ENCODE measurements around the gene SLC9B1. TPM values are rescaled to one million over a fixed set of nuclear protein-coding genes. Genes with fewer than 3 reads are reported as not detected.

The SLC9B1 gene
- total and polyA plus RNA-seq, 2 of the 8 experiments (the other 6 are each of a cell fraction or from before 2014, with no cell fraction given), result 0.08 to 0.19 TPM

GRCh38 chr4:103050736-103051436 is 31.4 kb upstream of the SLC9B1 start:
- CTCF ChIA-PET (ENCODE audit: partially characterized antibody), result interaction anchor here (0.7 to 1.7 kb wide), 4 partner anchors 17 to 724 kb away, joined by 3 to 8 read pairs (median 4); no protein-coding TSS in a partner anchor
- Histone ChIP-seq H4K8ac (ENCODE audit: extremely low read depth, insufficient read depth, low read length) (no peak overlapping the region), H3K56ac (replicated peaks; ENCODE audit: insufficient read length, low read depth, low read length) (no peak overlapping the region), H3K9me3 (ENCODE audit: insufficient read depth in 2 of 2, low read depth in 1 of 2, low read length in 1 of 2) (no peaks in the 10 kb centered on the region), H2BK5ac (ENCODE audit: low read depth, low read length) (no peak overlapping the region), H3K23ac (ENCODE audit: insufficient read length) (no peak overlapping the region), H3K18ac (ENCODE audit: extremely low read depth, low read length) (no peak overlapping the region), H2AK5ac (ENCODE audit: low read depth, low read length) (no peak overlapping the region), H4K5ac (ENCODE audit: insufficient read length, low read depth, low read length) (no peak overlapping the region), H3K4me2 (ENCODE audit: insufficient read depth in 1 of 2, low read depth in 2 of 2, low read length in 2 of 2) (no peak overlapping the region), H4K20me1 (replicated peaks in 1 of 2; ENCODE audit: control insufficient read depth in 1 of 2, insufficient read depth in 2 of 2, low read length in 2 of 2) (no peaks in the 10 kb centered on the region), H2BK12ac (ENCODE audit: low read depth, low read length) (peak overlapping the region; percentile 55; the same call in 1 of the 2 replicates), H2BK20ac (ENCODE audit: low read length) (no peak overlapping the region), H3K36me3 (ENCODE audit: control insufficient read depth in 2 of 4, insufficient read depth in 4 of 4, low read length in 3 of 4) (no peaks in the 10 kb centered on the region), H3K27ac (ENCODE audit: low read depth, low read length) (no peak overlapping the region), H3K79me2 (ENCODE audit: control insufficient read depth in 1 of 2, insufficient read depth in 2 of 2, low read length in 2 of 2) (no peaks in the 10 kb centered on the region), H3K23me2 (ENCODE audit: low read depth, low read length) (no peaks in the 10 kb centered on the region), H3K4me1 (replicated peaks in 1 of 4; ENCODE audit: control insufficient read depth in 3 of 4, insufficient read depth in 4 of 4, low read length in 3 of 4) (no peaks in the 10 kb centered on the region), H2BK15ac (ENCODE audit: low read length) (no peak overlapping the region), H3K79me1 (ENCODE audit: low read depth, low read length) (no peaks in the 10 kb centered on the region; the same call in 1 of the 2 replicates), H3K9ac (replicated peaks in 1 of 4; ENCODE audit: extremely low read depth in 1 of 4, low read depth in 3 of 4, low read length in 3 of 4) (no peak overlapping the region), H3K4ac (replicated peaks; ENCODE audit: insufficient read length, low read depth, low read length) (no peak overlapping the region), H4K91ac (replicated peaks; ENCODE audit: insufficient read length, low read length) (no peak overlapping the region), H2BK120ac (replicated peaks; ENCODE audit: low read depth, low read length) (no peak overlapping the region), H2AFZ (ENCODE audit: low read length) (no peak overlapping the region), H3K14ac (ENCODE audit: insufficient read length) (no peak overlapping the region), H3K4me3 (ENCODE audit: extremely low read depth in 1 of 4, insufficient read depth in 2 of 4, low read depth in 3 of 4, low read length in 4 of 4) (no peak overlapping the region), H3K27me3 (replicated peaks in 1 of 4; ENCODE audit: control insufficient read depth in 3 of 4, extremely low read depth in 1 of 4, insufficient read depth in 3 of 4, low read length in 3 of 4) (no peaks in the 10 kb centered on the region)
- FAIRE-seq (no peak), DNase-seq (ENCODE audit: low read depth in 1 of 2, low spot score in 2 of 2) (no peak)
- WGBS, 2 experiments (ENCODE audit: extremely low coverage in 1 of 2, insufficient coverage in 1 of 2, insufficient read length in 1 of 2, insufficient replicate concordance in 2 of 2, low coverage in 1 of 2, low lambda C conversion rate in 2 of 2, missing lambda C conversion rate in 1 of 2), result 74% methylated on average over 2 of the region's 2 CpGs; no CpG with 5 or more reads in 1 of the 2 experiments
- POLR2A ChIA-PET (ENCODE audit: partially characterized antibody), result no interaction called here
- TF ChIP-seq USF2 (IDR thresholded peaks at IDR 0.05; ENCODE audit: low read length), result no peak
- no peak for TF ChIP-seq GABPA (IDR thresholded peaks at IDR 0.05; ENCODE audit: borderline replicate concordance, insufficient read depth, low read length)
- TF ChIP-seq TAF7 (optimal IDR thresholded peaks at IDR 0.05; ENCODE audit: borderline replicate concordance, low read depth, low read length), result no peak
- TF ChIP-seq ASH2L (IDR thresholded peaks at IDR 0.05; ENCODE audit: low read length), result no peak
- TF ChIP-seq SIRT6 (IDR thresholded peaks at IDR 0.05; ENCODE audit: low read length), result no peak
- no peak for TF ChIP-seq GTF2F1 (IDR thresholded peaks at IDR 0.05; ENCODE audit: borderline replicate concordance, low read depth, low read length)

Measured in H1 (cell line).